Metanephros (tissue), 1 donor: ENCODE results near the gene DARS1. TPM values are rescaled to one million over a fixed set of nuclear protein-coding genes. Genes with fewer than 3 reads are reported as not detected.

Experiments used
- total RNA-seq: library from RNA; depleted of rRNA; stranded (reverse); fragments of >200 nt; gene quantifications from one replicate; pipeline ENCODE4 v1.2.3, GENCODE V29; 2014

Gene DARS1
- total RNA-seq = 55.4 TPM

DNA sequence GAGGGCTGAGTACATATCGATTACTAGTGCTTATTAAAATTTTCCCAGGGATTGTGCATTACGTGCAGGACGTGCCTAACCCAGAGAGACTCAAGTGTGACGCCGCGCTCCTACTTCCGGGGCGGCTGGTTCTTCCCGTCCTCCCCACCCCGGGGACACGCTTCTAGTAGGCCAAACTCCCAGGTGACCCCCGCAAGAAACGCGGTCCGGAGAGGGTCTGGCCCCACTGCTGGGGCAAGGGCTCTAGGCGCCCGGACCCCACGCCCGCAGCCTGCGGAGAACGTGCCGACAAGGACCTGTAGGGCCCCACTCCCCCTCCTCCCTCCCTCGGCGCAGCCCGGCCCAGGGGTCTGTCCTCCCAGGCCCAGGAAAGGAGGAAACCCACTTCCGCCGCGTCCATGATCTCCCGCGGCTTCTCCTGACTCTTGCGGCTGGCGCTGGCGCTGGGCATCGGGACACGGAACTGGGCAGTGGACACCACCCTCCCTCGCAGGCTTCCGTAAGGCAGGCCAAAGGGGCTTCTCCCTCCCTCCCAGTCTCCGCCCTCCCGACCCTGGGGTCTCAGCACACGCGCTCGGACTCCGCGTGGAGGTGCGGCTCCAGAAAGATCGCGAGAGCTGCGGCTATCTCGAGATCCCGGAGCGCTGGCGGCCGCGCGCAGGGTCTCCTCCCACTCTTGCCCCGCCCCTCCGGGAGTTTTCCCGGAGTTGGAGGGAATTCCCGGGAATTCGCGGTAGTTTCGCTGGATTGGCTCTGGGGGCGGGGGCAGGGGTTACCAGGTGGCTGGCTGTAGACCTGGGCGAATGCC is at the start of gene DARS1:
DARS1 (minus strand) TSS at position 609 of the 808 bp plus-strand sequence; CDS start at position 451, 158 bp downstream.

DNA sequence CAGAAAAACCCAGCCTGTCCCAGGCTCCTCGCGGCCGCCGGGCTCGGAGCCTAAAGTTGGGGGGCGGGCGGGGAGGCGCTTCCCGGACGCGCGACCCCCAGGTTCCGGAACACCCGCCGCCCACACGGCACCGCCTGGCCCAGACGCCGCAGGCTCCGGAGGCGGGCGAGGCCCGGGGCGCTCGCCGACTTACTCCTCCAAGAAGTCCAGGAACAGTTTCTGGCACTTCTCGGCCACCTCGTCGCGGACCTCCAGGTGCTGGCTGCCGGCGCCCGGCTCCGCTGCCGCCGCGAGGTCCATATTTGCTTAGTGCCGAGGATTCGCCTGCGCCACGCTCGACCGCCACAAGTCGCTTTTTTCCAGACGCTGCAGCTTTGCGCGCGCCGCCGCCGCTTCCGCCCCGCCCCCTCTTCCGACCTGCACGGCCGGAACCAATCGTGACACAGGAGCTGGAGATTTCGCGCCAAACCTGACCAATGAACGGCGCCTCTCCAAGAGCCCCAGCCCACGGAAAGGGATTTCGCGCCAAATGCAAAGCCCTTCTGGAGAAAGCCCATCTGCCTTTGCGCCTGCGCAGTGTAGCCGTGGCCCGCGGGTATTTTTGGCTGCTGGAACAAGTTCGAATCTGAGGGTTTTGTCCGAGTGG is 109.2 kb downstream of the DARS1 start, which contains the start of gene MCM6:
MCM6 (minus strand) TSS at position 378 of the 646 bp plus-strand sequence; CDS start at position 300, 78 bp downstream.

Other genes with a start within 250 kb of the DARS1 start
- gene UBXN4, start 243.8 kb downstream of the DARS1 start, total RNA-seq = 68.8 TPM
- gene LCT, start 148.4 kb downstream of the DARS1 start, total RNA-seq = 0.06 TPM
- 23.6 TPM for gene MCM6, start 109.2 kb downstream of the DARS1 start, total RNA-seq
- gene CXCR4, start 132.5 kb upstream of the DARS1 start, total RNA-seq = 58.4 TPM